Neural progenitor cell (in vitro differentiated cells): Measurements from ENCODE around the gene ADCY5.

Experiments used
- EZH2 ChIP-seq: fragments of 200-600 bp; sonication (generic); IDR thresholded peaks from 2 replicates; pipeline ENCODE4 v1.6.1; 2017; ENCODE audit warnings: antibody characterized with exemption, mild to moderate bottlenecking, moderate library complexity
- TF ChIP-seq, protein P1 (sequence below): fragments of 200-600 bp; sonication (generic); IDR thresholded peaks from 2 replicates; pipeline ENCODE4 v1.5.1; 2017; ENCODE audit warnings: antibody characterized with exemption, mild to moderate bottlenecking

DNA sequence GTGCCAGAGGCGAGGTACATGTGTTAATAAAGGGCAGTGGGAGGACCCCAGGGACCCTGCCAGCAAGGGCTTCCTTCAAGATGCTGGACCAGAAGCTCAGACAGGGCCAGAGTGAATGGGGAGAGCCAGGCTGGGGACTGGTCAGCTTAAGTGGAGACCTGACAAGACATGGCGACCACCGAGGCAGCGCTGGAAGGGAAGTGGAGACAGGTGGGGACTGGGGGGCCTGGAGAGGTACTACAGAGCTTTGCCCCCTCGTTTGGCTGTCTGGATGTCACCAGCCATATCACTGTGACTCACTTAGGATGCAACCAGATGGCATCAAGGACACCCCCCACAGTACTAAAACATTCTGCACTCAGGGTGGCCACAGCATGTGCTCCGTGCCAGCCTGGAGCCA, 97.9 kb downstream of the ADCY5 start:
- TF ChIP-seq, protein P1, sequence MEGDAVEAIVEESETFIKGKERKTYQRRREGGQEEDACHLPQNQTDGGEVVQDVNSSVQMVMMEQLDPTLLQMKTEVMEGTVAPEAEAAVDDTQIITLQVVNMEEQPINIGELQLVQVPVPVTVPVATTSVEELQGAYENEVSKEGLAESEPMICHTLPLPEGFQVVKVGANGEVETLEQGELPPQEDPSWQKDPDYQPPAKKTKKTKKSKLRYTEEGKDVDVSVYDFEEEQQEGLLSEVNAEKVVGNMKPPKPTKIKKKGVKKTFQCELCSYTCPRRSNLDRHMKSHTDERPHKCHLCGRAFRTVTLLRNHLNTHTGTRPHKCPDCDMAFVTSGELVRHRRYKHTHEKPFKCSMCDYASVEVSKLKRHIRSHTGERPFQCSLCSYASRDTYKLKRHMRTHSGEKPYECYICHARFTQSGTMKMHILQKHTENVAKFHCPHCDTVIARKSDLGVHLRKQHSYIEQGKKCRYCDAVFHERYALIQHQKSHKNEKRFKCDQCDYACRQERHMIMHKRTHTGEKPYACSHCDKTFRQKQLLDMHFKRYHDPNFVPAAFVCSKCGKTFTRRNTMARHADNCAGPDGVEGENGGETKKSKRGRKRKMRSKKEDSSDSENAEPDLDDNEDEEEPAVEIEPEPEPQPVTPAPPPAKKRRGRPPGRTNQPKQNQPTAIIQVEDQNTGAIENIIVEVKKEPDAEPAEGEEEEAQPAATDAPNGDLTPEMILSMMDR = no peak
- no peak for TF ChIP-seq EZH2
